ENCODE measurements around the gene HDAC6. TPM values are rescaled to one million over a fixed set of nuclear protein-coding genes. Genes with fewer than 3 reads are reported as not detected.

HDAC6 gene
- total RNA-seq, 4 donors from 2014 or later: 25.0 to 160 (median 123) TPM

- TF ChIP-seq CTCF (IDR thresholded peaks at IDR 0.05) (no peak), POLR2A (IDR thresholded peaks at IDR 0.05) (no peak)
- no peak for DNase-seq
- no peaks in the 10 kb centered on the region for H3K36me3 ChIP-seq
- H3K4me3 ChIP-seq: no peak overlapping the region
- H3K27me3 ChIP-seq: no peaks in the 10 kb centered on the region
- H3K27ac ChIP-seq: no peak overlapping the region
- intact Hi-C loops (cut with DNase I; ENCODE audit: low total_unique reads): no loop called here
- H3K4me1 ChIP-seq: no peaks in the 10 kb centered on the region
- no peaks in the 10 kb centered on the region for H3K9me3 ChIP-seq
These were observed 27.3 kb downstream of the HDAC6 start for GRCh38 chrX:48829016-48829735.

GRCh38 chrX:48831136-48831908 lies 29.5 kb downstream of the HDAC6 start:
- Histone ChIP-seq H3K27ac (no peak overlapping the region), H3K4me3 (no peak overlapping the region), H3K4me1 (no peaks in the 10 kb centered on the region), H3K36me3 (no peaks in the 10 kb centered on the region), H3K9me3 (no peaks in the 10 kb centered on the region), H3K27me3 (no peaks in the 10 kb centered on the region)
- TF ChIP-seq POLR2A (IDR thresholded peaks at IDR 0.05) (no peak), CTCF (IDR thresholded peaks at IDR 0.05) (no peak)
- no peak for DNase-seq
- intact Hi-C loops (cut with DNase I; ENCODE audit: low total_unique reads): no loop called here

- Histone ChIP-seq H3K27ac (no peak overlapping the region), H3K9me3 (no peaks in the 10 kb centered on the region), H3K36me3 (no peaks in the 10 kb centered on the region), H3K4me3 (no peak overlapping the region), H3K27me3 (no peaks in the 10 kb centered on the region), H3K4me1 (no peaks in the 10 kb centered on the region)
- no peak for TF ChIP-seq CTCF (IDR thresholded peaks at IDR 0.05)
- intact Hi-C loops (cut with DNase I; ENCODE audit: low total_unique reads): no loop called here
- DNase-seq: no peak
These were observed 30.0 kb downstream of the HDAC6 start for GRCh38 chrX:48831909-48832291.

GRCh38 chrX:48833542-48834138 lies 31.8 kb downstream of the HDAC6 start:
- H3K27me3 ChIP-seq: no peaks in the 10 kb centered on the region
- H3K36me3 ChIP-seq: no peaks in the 10 kb centered on the region
- no peak for DNase-seq
- TF ChIP-seq CTCF (IDR thresholded peaks at IDR 0.05): no peak
- TF ChIP-seq POLR2A (IDR thresholded peaks at IDR 0.05): no peak
- intact Hi-C loops (cut with DNase I; ENCODE audit: low total_unique reads): no loop called here
- H3K4me1 ChIP-seq: no peaks in the 10 kb centered on the region
- H3K9me3 ChIP-seq: no peaks in the 10 kb centered on the region
- H3K27ac ChIP-seq: no peak overlapping the region
- H3K4me3 ChIP-seq: no peak overlapping the region

GRCh38 chrX:48834383-48834709 lies 32.5 kb downstream of the HDAC6 start:
- Histone ChIP-seq H3K4me3 (no peak overlapping the region), H3K36me3 (no peaks in the 10 kb centered on the region), H3K27me3 (no peaks in the 10 kb centered on the region), H3K4me1 (no peaks in the 10 kb centered on the region), H3K9me3 (no peaks in the 10 kb centered on the region), H3K27ac (no peak overlapping the region)
- TF ChIP-seq POLR2A (IDR thresholded peaks at IDR 0.05) (no peak), CTCF (IDR thresholded peaks at IDR 0.05) (no peak)
- intact Hi-C loops (cut with DNase I; ENCODE audit: low total_unique reads): no loop called here
- no peak for DNase-seq
